Activated CD4-positive, alpha-beta T cell treated with anti-CD3 and anti-CD28 coated beads, Interleukin-2, amount 50 U/mL, for 1 hour (primary cell): ENCODE data around the gene RFC4.
"Not testable (repeated sequence)": the region's sequence is repeated elsewhere in the genome, so short reads cannot be mapped to it uniquely, and the experiment has no call there.

ENCODE experiments used
- DNase-seq: peaks from one replicate; pipeline ENCODE4 v3.0.0-alpha.2; 2020

Gene RFC4

DNA sequence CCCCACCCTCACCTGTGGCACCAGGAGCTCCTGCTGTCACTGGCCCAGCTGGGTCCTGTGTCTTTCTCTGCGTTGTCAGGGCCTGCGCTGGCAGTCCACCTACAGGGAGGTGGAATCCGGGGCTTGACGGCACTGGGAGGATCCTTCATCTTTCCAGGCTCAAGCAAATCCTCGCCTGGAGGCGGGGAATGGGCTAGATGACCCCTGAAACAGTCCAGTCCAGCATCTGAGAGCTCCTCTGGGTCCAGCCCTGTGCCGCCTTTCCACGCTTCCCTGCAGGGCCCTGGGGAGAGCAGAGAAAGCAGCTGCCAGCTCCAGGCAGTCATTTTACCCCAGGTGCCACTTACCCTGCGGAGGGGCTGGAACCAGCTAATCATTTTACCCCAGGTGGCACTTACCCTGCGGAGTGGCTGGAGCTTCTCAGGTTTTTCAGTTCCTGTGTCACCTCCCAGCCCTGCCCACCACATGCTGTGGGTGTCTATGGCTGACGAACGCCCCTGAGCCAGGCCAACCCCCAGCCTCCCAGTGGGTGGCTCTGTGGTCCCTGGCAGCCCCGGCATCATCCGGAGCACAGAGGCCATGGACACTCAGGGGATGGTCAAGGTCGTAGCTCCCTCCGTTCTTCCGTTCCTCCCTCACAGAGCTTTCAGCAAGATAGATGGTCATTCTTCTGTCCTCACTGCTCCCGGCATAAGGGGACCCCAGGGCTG is 18.3 kb upstream of the RFC4 start:
- DNase-seq, result no peak

GRCh38 chr3:186823386-186823785 is 17.1 kb upstream of the RFC4 start:
- no peak for DNase-seq

GRCh38 chr3:186822388-186822759 is 16.1 kb upstream of the RFC4 start:
- not testable (repeated sequence) for DNase-seq

DNA sequence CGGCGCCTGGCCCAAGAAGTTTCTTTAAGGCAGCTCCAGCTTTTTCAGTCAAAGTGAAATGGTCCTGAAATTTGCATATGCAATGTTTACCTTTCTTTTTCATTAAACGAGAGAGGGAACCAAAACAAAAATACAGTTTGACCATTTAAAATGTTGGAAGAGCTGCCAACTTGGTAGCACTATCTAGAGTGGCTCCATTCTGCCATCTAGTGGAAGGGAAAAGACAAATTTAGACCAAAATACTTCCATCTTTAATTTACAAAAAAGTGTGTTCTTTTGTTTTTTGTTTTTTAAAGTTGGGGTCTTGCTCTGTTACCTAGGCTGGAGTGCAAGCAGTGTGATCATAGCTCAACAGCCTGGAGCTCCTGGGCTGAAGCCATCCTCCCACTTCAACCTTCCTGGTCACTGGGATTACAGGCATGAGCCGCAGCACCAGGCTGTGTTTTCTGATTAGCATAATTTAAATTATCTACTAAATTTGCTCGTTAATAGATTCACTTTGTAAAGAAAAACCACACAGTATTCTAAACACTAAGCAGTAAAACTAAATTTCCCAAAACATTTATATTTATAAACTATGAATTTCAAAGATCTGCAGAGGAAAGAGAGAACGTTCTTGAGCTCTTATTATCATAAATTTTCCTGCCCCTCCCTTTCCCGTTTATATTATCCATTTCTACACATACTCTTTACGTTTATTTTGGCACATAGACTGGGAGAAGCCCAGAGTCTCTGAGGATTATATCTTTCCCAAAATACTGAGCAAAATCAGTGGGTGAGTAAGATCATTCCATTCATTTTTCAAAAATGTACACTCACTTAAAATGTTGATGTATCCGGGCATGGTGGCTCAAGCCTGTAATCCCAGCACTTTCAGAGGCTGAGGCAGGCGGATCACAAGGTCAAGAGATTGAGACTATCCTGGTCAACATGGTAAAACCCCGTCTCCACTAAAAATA is 15.4 kb upstream of the RFC4 start:
- DNase-seq, result no peak

DNA sequence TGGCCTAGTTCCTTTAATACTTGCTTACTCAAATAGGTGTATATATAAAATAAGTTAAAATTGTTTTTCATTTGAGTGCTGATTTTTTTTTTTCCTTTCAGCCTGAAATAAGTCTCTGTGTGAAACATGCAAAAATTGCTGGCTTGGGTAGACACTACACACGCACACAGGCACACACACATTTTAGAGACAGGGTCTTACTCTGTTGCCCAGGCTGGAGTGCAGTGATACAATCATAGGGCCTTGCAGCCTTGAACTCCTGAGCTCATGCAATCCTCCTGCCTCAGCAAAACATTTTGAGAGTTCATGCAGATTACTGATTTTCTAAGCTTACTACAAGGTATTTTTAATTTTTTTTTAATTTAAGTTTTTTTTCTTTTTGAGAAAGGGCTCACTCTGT is 12.7 kb upstream of the RFC4 start:
- DNase-seq, result no peak

GRCh38 chr3:186818516-186818915 is 12.2 kb upstream of the RFC4 start:
- DNase-seq, result no peak

- DNase-seq, result no peak
Observed at GRCh38 chr3:186815435-186815834, 9.2 kb upstream of the RFC4 start.

GRCh38 chr3:186814100-186814499 is 7.8 kb upstream of the RFC4 start:
- DNase-seq, result no peak

DNA sequence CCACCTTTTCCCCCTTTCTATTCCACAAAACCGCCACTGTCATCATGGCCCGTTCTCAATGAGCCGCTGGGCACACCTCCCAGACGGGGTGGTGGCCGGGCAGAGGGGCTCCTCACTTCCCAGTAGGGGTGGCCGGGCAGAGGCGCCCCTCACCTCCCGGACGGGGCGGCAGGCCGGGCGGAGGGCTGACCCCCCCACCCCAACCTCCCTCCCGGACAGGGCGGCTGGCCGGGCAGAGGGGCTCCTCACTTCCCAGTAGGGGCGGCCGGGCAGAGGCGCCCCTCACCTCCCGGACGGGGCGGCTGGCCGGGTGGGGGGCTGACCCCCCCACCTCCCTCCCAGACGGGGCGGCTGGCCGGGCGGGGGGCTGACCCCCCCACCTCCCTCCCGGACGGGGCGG is 5.0 kb upstream of the RFC4 start:
- DNase-seq, result not testable (repeated sequence)

GRCh38 chr3:186810336-186810996 is 4.2 kb upstream of the RFC4 start:
- no peak for DNase-seq

- no peak for DNase-seq
Observed at GRCh38 chr3:186807231-186807630, 949 bp upstream of the RFC4 start.

DNA sequence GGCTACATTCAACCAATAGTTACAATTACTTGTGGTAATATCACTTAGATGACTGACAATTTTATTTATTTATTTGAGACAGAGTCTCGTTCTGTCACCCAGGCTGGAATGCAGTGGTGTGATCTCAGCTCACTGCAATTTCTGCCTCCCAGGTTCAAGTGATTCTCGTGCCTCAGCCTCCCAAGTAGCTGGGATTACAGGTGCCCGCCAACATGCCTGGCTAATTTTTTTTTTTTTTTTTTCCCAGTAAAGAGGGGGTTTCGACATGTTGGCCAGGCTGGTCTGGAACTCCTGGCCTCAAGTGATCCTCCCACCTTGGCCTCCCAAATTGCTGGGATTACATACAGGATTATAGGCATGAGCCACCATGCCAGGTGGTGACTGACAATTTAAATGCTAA is 2.8 kb downstream of the RFC4 start:
- not testable (repeated sequence) for DNase-seq

- DNase-seq, result no peak
Observed at GRCh38 chr3:186802701-186803100, 3.6 kb downstream of the RFC4 start.

- no peak for DNase-seq
Observed at GRCh38 chr3:186800285-186800684, 6.0 kb downstream of the RFC4 start.

GRCh38 chr3:186798239-186798874 is 7.9 kb downstream of the RFC4 start:
- no peak for DNase-seq

DNA sequence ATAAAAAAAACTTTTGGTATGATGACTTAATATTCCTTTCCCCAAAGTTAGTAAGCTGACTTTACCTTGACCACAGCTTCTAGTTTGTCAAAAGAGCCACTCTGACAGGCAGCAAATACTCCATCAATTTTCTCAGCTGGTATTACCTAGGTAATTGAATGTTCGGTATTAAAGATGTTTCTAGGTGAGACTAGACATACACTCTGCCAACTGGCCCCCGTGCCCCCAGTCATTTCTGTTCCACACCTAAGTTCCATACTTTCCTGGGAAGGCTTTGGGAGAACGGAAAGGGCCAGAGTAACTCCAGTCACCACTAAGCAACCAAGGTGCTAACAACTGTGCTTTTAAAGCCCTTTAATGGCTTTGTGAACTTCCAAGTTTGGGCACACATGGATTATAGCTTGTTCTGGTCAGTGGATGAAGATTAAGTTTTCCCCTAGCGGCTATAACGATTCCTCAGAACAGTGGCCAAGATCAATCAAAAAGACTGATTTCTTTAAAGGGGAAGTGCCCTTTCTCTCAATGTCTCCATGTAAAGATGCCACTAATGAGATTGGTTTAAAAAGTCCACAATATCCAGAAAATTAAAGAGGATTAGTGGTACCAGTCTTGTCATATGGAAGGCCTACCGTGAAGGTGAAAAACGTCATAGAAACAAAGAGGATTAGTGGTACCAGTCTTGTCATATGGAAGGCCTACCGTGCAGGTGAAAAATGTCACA is 15.9 kb downstream of the RFC4 start:
- no peak for DNase-seq

- DNase-seq, result no peak
Observed at GRCh38 chr3:186789554-186790260, 16.6 kb downstream of the RFC4 start.

- DNase-seq, result no peak
Observed at GRCh38 chr3:186788482-186789370, 17.6 kb downstream of the RFC4 start.

GRCh38 chr3:186787642-186788481 is 18.4 kb downstream of the RFC4 start:
- DNase-seq, result no peak

DNA sequence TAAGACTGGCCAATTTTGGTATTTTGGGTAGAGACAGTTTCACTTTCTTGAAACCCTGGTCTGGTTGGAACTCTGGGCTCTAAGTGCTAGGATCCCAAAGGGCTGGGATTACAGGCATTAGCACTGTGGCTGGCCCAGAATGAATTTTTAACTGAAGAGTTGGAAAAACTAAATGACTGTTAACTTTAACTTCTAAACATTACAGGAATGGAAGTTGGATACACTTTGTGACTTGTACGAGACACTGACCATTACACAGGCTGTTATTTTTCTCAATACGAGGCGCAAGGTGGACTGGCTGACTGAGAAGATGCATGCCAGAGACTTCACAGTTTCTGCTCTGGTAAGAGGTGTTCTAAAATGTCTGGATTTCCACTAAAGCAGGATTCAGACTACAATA is 19.4 kb downstream of the RFC4 start:
- DNase-seq, result no peak
